Right lobe of liver (tissue), 6 donors: ENCODE data around the gene HECW1. TPM values are rescaled to one million over a fixed set of nuclear protein-coding genes. Genes with fewer than 3 reads are reported as not detected.

Experiments used
- ATAC-seq, 4 donors: fragments of 200-7000 bp; cut with Tn5 transposase; one replicate each; pipeline ENCODE4 v1.9.1; 2020; ENCODE audit warnings: mild to moderate bottlenecking in 4 of 4, moderate library complexity in 4 of 4
- DNase-seq, 3 donors: peaks; one replicate each; pipeline ENCODE4 v3.0.0-alpha.2; 2020
- H3K27ac ChIP-seq, 3 donors: fragments of 200-600 bp; one replicate each; pipeline ENCODE4 v1.8.0; 2022
- H3K27me3 ChIP-seq, 2 donors: fragments of 200-600 bp; one replicate each; pipeline ENCODE4 v1.8.0; 2022
- H3K36me3 ChIP-seq, 4 donors: fragments of 200-600 bp; sonication (generic) in 1 of 4; one replicate each; pipeline versions ENCODE4 v1.5.1 to v1.8.0; 2017 to 2022; ENCODE audit warnings: control low read depth in 1 of 4
- H3K4me1 ChIP-seq, 4 donors: fragments of 200-600 bp; sonication (generic) in 1 of 4; one replicate each; pipeline versions ENCODE4 v1.5.1 to v1.8.0; 2017 to 2022; ENCODE audit warnings: control low read depth in 1 of 4
- H3K4me3 ChIP-seq, 3 donors: fragments of 200-600 bp; one replicate each; pipeline ENCODE4 v1.8.0; 2022
- H3K9me3 ChIP-seq, 4 donors: fragments of 200-600 bp; sonication (generic) in 1 of 4; one replicate each; pipeline versions ENCODE4 v1.5.1 to v1.8.0; 2017 to 2022; ENCODE audit warnings: control low read depth in 1 of 4
- POLR2A ChIP-seq: fragments of 450-650 bp; IDR thresholded peaks from one replicate; pipeline ENCODE4 v1.6.1; 2017; ENCODE audit warnings: antibody characterized with exemption, mild to moderate bottlenecking
- WGBS: methylation state at CpG from one replicate; pipeline ENCODE4 v1.1.6; 2018; ENCODE audit warnings: low coverage, low lambda C conversion rate; ENCODE audit not compliant: insufficient coverage; ENCODE audit errors: missing lambda C conversion rate; 5-methylcytosine and 5-hydroxymethylcytosine counted together
- intact Hi-C, 2 donors: fragments of 100-400 bp; cut with DNase I; formaldehyde crosslinking; loops; one replicate each; pipeline versions ENCODE4 v1.11.2 to v1.14.1; 2022
- total RNA-seq, 6 experiments: library from RNA; depleted of rRNA in 2 of 6; stranded (reverse); fragments of >200 nt in 2 of 6; fragmentation: NEBNext Ultra II Directional in 3 of 6; extraction: Animal tissue kit (Norgen Biotek cat#: 25700) in 3 of 6; gene quantifications; one replicate each; pipeline versions ENCODE4 v1.1.0 to v1.2.4, GENCODE V29; 2016 to 2023
- TF ChIP-seq, protein P1 (sequence below), 4 donors: fragments of 200-600 bp in 3 of 4; fragments of 450-650 bp in 1 of 4; IDR thresholded peaks; one replicate each; pipeline versions ENCODE4 v1.5.1 to v1.8.0; 2016 to 2022; ENCODE audit warnings: antibody characterized with exemption in 4 of 4, mild to moderate bottlenecking in 2 of 4
- donor health status: DM: no; HTN: yes; CAD: no.
- donor health status: DM: no; HTN: no; CAD: no.
- donor health status: DM: no; HTN: no; CAD: no.
- donor health status: DM: no; HTN: yes; CAD: no.
- donor health status: DM: no; HTN: yes; CAD: no.

The HECW1 gene
- total RNA-seq, 6 experiments from 2014 or later: 0.02 to 0.87 (median 0.09) TPM; not detected in 1

DNA sequence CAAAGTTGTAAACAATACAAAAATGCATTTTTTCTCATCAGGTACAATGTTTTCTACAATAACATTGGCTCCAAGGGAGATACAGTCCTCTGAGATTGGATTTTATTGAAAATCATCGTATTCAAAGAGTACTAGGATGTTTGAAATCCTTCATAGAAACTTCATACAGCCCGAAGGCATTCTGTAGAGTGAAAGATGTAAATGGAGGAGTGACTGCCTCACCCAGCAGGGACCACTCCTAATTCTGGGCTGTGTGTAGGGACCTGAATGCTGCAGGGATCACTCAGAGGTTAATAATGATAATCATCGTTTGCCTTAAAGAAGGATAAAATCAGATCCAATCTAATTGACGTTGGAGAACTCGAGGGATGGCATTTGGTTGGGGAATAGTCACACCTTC, 198.6 kb downstream of the HECW1 start:
- H3K27me3 ChIP-seq: no peaks in the 10 kb centered on the region
- no peak for ATAC-seq
- intact Hi-C loops: no loop called here
- no peak overlapping the region for H3K27ac ChIP-seq
- no peaks in the 10 kb centered on the region for H3K36me3 ChIP-seq
- no peaks in the 10 kb centered on the region for H3K4me1 ChIP-seq
- TF ChIP-seq POLR2A: no peak
- TF ChIP-seq, protein P1, sequence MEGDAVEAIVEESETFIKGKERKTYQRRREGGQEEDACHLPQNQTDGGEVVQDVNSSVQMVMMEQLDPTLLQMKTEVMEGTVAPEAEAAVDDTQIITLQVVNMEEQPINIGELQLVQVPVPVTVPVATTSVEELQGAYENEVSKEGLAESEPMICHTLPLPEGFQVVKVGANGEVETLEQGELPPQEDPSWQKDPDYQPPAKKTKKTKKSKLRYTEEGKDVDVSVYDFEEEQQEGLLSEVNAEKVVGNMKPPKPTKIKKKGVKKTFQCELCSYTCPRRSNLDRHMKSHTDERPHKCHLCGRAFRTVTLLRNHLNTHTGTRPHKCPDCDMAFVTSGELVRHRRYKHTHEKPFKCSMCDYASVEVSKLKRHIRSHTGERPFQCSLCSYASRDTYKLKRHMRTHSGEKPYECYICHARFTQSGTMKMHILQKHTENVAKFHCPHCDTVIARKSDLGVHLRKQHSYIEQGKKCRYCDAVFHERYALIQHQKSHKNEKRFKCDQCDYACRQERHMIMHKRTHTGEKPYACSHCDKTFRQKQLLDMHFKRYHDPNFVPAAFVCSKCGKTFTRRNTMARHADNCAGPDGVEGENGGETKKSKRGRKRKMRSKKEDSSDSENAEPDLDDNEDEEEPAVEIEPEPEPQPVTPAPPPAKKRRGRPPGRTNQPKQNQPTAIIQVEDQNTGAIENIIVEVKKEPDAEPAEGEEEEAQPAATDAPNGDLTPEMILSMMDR (IDR thresholded peaks at IDR 0.05): no peak
- H3K9me3 ChIP-seq: no peaks in the 10 kb centered on the region
- WGBS: 70% methylated on average over 5 of the region's 5 CpGs
- no peak for DNase-seq
- no peak overlapping the region for H3K4me3 ChIP-seq

DNA sequence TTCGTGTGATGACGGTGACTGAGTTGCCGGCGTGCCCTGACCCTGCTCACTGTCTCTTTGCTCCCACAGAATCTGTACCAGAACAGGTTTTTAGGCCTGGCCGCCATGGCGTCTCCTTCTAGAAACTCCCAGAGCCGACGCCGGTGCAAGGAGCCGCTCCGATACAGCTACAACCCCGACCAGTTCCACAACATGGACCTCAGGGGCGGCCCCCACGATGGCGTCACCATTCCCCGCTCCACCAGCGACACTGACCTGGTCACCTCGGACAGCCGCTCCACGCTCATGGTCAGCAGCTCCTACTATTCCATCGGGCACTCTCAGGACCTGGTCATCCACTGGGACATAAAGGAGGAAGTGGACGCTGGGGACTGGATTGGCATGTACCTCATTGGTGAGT, 199.2 kb downstream of the HECW1 start:
- Histone ChIP-seq H3K27me3 (no peaks in the 10 kb centered on the region), H3K9me3 (no peaks in the 10 kb centered on the region), H3K27ac (no peak overlapping the region), H3K36me3 (no peaks in the 10 kb centered on the region), H3K4me1 (no peaks in the 10 kb centered on the region), H3K4me3 (no peak overlapping the region)
- no peak for TF ChIP-seq POLR2A
- TF ChIP-seq, protein P1 (IDR thresholded peaks at IDR 0.05): no peak
- ATAC-seq: no peak
- WGBS: 83% methylated on average over 7 of the region's 22 CpGs
- intact Hi-C loops: no loop called here
- no peak for DNase-seq

DNA sequence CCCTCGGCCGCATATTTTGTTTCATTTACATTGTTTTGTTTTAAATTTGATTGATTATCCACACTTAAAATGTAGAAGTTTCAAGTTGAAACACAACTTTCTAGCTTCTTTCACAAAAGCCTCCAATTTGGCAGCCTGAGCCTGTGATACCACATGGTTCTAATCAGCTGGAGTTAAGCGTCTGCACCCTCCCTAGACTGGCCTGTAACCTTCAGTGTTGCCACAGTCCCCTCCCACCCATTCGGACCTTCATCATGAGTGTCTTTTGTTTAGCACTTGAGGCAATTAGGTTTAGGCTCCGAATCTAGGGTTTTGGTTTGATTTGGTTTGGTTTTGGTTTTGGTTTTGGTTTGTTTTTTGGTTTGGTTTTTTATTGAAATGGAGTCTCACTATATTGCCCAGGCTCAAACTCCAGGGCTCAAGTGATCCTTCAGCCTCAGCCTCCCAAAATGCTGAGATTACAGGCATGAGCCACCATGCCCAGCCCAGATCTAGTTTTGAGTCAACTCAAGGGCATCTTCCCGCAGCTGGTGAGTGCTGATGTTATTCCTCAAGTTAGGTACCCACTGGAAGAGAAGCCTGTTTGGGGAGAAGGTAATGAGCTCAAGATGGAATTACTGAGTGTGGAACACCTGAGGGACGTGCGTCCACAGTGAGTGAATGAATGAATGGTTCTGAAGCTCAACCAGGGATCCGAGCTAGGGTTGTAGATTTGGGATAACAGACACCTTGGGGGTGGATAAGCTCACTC, 201.4 kb downstream of the HECW1 start:
- ATAC-seq (no peak), DNase-seq (no peak)
- intact Hi-C loops: no loop called here
- H3K36me3 ChIP-seq: no peaks in the 10 kb centered on the region
- H3K27me3 ChIP-seq: no peaks in the 10 kb centered on the region
- TF ChIP-seq, protein P1 (IDR thresholded peaks at IDR 0.05): no peak
- no peak for TF ChIP-seq POLR2A
- WGBS: 49% methylated on average over 9 of the region's 9 CpGs
- no peak overlapping the region for H3K4me3 ChIP-seq
- H3K9me3 ChIP-seq: no peaks in the 10 kb centered on the region
- no peak overlapping the region for H3K27ac ChIP-seq
- no peaks in the 10 kb centered on the region for H3K4me1 ChIP-seq

DNA sequence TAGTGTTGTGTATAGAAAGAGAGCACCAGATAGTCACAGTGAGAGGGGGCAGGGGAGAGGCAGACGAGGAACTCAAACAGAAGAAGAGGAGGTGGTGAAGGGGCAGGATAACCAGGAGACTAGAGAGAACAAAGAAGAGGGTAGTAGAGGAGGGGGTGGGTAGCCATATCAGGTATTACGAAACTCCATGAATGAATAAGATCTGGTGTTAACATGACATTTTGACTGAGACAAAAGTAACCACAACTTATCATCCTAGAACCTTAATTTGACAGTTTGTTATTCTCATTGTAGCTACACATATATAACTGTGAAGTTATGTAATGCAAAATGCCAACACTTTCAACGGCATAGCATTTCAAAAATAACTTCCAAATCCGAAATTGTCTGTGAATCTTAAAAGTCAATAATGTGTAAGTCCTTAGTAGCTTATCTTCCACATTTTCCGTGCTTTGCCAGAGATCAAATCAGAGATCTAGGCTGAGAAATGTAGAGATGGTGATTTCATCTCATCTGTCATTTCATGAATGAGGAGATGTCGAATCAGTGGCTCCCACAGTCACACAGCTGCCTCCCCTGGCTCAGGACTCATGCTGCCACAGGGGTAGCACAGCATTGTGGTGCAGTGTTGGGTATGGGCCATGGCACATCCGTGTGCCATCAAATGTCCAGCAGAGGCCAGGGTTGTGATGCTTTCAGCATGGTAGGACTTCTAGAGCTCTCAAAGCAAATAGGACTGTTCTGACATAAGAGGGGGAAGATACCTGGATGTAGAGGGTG, 202.1 kb downstream of the HECW1 start:
- intact Hi-C loops: no loop called here
- no peak for ATAC-seq
- no peak overlapping the region for H3K27ac ChIP-seq
- no peak overlapping the region for H3K4me3 ChIP-seq
- H3K9me3 ChIP-seq: no peaks in the 10 kb centered on the region
- H3K27me3 ChIP-seq: no peaks in the 10 kb centered on the region
- H3K4me1 ChIP-seq: no peaks in the 10 kb centered on the region
- 44% methylated on average over 7 of the region's 7 CpGs for WGBS
- TF ChIP-seq, protein P1 (IDR thresholded peaks at IDR 0.05): no peak
- TF ChIP-seq POLR2A: no peak
- DNase-seq: no peak
- no peaks in the 10 kb centered on the region for H3K36me3 ChIP-seq
